ENCODE measurements around the gene EFHC1. TPM values are rescaled to one million over a fixed set of nuclear protein-coding genes. Genes with fewer than 3 reads are reported as not detected.
"Not testable (repeated sequence)": the region's sequence is repeated elsewhere in the genome, so short reads cannot be mapped to it uniquely, and the experiment has no call there.

The EFHC1 gene, protein sequence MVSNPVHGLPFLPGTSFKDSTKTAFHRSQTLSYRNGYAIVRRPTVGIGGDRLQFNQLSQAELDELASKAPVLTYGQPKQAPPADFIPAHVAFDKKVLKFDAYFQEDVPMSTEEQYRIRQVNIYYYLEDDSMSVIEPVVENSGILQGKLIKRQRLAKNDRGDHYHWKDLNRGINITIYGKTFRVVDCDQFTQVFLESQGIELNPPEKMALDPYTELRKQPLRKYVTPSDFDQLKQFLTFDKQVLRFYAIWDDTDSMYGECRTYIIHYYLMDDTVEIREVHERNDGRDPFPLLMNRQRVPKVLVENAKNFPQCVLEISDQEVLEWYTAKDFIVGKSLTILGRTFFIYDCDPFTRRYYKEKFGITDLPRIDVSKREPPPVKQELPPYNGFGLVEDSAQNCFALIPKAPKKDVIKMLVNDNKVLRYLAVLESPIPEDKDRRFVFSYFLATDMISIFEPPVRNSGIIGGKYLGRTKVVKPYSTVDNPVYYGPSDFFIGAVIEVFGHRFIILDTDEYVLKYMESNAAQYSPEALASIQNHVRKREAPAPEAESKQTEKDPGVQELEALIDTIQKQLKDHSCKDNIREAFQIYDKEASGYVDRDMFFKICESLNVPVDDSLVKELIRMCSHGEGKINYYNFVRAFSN
- total RNA-seq = 16.0 and 16.2 TPM in 2 replicates

DNA sequence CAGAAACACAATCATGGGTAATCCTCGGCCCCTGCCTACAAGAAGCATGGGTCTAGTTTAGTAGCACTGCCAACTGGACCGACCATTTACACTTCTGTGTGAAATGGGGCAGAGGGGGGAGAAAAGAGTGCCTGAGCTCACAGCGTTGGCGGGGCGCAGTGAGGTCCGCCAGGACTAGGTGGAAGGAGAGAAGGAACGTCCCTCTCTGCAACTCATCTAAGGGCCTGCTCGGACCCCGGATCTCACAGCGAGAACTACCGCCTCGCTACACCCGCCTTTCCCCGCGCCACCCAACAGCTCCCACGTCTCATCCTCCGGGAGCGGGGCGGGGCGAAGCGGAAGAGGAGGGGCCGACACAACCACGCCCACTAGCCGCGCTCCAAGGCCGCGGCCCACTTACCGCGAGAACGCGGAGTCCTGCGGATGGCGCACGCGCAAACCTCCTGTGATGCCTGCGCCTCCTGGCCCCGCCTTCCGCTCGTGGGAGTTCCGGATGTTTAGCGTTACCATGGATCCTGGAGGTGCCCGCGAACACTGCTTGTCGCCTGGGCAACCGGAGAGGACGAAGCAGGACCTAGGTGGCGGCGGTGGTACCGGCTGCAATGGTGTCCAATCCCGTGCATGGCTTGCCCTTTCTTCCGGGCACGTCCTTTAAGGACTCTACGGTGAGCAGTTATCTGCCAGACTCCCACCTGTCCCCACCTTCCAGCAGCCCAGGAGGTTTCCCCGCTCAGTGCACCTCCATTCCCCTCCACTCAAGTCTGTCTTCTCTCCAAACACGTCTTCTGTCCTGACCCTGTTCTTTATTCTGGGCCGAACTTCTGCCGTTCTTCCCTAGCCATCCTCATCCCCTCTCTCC lies at the start of gene EFHC1:
TSS of gene EFHC1 (plus strand) at position 534 of the 859 bp plus-strand sequence. CDS start at position 603, 69 bp downstream.
- DNase-seq (ENCODE audit: extremely low read depth, low read depth, low spot score) = peak; percentile 78

DNA sequence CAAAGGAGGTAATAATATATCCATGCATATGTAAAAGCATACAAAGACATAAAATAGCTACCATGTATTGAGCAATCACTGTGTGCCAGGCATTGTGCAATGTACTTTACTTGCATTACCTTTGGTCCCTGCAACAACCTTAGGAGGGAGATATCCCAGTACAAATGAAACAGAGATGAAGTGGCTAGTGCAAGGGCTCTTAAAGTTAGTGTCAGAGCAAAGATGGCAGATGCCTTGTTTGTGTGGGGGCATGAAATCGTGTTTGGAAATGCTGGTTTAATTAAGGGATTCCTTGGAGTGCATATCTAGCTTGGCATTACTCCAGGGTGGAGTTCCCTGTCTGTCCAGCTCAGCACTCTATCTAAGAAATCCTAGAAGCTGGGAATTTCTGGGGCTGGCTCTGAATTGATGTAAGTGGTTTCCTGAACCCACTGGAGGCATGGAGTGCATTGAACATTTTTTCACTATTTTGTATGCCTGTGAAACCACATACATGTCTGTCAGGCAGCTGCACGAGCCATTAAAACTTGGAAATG lies 48.4 kb upstream of the EFHC1 start:
- DNase-seq (ENCODE audit: extremely low read depth, low read depth, low spot score) = no peak

DNA sequence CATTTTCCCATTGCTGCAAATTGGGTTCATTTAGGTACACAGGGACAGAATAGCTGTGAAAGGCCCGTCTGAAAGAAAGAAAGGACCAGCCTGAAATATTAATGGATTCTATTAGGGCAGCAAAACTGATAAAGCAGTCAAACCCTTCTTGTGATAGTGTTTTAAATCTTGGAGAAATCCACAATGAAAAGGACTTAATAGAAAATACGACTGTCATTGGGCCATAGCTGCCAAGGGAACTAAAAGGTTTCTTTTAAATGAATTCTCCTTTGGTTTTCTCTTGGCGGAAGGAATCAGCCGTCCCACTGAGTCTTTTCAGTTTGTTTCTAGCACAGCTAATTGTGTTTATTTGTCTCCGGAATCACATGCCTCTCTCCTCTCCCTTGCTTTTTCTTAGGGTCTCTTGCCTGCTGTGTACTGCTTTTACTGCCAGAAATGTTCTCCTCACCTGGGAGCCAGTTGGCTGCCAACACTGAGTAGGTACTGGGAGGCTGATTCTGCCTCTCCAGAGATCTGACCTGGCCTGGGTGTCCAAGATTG lies 46.9 kb upstream of the EFHC1 start:
- no peak for DNase-seq (ENCODE audit: extremely low read depth, low read depth, low spot score)

DNA sequence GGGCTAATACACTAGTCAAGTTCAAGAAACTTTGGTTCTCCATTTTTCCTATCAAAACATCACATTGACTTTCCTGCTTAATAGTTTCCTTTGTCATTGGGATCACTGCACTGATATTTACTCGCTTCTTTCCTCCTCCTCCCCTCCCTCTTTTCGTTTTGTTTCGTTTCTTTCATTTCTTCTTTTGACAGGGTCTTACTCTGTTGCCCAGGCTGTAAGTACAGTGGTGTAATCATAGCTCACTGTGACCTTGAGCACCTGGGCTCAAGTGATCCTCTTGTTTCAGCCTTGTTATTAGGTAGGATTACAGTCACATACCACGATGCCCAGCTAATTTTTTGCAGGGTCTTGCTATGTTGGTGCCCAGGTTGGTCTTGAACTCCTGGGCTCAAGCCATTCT lies 45.9 kb upstream of the EFHC1 start:
- DNase-seq (ENCODE audit: extremely low read depth, low read depth, low spot score) = no peak

DNA sequence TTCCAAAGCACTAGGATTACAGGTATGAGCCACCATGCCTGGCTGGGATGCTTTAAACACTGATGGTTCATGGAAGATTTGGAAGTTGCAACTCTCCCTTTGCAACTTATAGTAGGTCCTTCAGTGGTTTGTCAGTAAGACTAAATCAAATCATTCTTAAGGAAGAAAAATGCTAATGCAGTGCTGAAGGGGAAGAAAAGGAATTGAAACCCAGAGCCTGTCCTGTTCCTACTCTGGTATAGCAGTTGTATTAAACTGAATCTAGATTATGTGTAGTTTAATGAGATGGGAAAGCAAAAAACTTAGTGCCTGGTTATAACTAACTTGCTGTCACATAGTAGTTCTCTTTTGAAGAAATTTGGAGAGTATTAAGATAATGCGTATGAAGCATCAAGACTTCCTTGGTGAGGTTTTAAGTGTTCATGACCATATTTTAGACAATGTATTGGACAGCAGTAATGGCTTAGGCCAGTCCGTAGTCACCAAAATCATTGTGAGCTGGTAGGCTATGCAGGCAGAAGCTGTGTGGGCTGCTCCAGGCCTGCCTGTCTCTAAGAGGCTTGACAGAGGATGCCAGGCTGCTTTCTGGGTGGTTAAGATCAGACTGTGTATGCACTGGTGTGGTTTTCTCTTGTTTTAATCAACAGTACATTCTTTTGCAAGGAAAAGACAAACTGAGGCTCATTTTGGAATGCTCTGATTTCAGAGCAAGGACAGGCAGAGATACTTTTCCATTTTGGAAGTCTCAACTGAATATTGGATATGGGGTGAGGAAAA lies 44.2 kb upstream of the EFHC1 start:
- DNase-seq (ENCODE audit: extremely low read depth, low read depth, low spot score) = no peak

DNA sequence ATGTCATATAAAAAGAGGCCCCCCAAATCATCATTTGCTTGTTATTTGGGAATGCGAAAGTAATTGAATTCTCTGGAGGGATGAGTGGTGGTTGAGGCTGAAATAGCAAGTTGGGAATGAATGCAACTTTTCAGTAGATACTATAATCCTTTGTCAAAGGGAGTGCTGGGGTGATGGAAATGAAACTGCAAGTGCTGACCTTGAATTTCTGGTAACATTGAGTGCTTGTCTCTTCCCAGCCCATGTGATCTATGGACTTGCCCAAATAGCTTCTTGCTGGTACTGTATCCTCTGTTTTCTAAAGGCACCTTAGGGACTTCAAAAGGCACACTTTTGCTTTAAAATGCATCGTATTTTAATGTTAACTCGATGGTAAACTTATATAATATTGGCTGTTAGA lies 43.4 kb upstream of the EFHC1 start:
- no peak for DNase-seq (ENCODE audit: extremely low read depth, low read depth, low spot score)

DNA sequence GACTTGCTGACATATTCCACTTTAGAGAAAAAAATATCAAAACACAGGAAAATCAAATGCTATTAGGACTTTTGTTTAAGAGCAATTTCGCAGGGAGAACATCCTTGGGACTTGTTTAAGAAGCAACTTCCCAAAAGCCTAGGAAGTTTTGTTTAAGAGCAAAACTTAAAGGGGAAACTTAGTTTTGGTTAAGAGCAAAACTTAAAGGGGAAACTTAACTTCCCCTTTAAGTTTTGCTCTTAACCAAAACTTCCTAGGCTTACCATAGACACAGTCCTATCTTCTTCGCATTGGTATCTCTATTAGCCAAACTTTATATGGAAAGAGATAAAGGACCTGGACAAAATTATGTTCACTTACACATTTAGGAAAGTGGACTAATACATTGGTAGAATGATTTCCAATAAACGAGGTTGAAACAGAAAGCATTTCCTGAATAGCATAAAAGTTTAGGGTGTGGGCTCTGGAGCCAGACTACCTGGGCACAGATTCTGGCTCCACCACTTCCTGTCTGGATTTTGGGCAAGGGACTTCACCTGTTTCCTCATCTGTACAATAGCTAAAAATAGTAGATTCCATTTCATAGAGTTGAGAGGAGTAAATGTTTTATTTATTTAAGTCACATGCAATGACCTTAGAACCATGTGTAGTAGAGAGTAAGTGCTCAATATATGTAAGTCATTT lies 42.5 kb upstream of the EFHC1 start:
- no peak for DNase-seq (ENCODE audit: extremely low read depth, low read depth, low spot score)

DNA sequence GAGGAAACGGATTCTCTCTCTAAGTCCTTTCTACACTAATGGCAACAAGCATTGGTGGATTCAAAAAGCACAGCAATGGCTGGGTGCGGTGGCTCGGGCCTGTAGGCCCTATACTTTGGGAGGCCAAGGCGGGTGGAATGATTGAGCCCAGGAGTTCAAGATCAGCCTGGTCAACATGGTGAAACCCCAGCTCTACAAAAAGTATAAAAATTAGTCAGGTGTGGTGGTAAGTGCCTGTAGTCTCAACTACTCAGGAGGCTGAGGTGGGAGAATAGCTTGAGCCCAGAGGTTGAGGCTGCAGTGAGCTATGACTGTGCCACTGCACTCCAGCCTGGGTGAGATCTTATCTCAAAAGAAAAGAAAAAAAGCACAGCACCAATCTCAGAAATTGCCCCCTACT lies 38.9 kb upstream of the EFHC1 start:
- no peak for DNase-seq (ENCODE audit: extremely low read depth, low read depth, low spot score)

DNA sequence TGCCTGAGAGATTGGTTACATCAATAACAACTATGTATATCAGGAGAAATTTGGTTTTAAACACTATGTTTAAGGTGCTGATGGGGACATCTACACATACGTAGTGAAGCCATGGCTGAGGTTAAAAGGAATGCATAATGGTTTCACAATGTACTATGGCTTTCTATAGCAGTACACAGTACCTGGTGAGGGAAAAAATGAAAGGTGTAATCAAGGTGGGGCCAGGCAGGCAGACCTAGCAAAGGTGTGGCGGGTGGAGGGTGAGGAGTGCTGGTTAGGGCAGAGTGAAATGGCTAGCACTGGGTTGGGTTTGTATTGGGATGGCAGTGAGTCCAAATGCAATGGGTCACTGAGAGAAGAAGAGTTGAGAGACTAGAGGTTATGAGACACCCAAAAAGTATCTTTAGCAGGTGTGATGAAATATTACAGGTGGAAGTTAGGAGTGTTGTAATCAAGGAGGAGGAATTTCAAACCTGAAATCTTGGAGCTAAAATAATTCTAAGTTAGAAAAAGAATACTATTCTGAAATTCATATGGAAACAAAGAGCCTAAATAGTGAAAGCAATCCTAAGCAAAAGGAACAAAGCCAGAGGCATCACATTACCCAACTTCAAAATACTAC lies 35.9 kb upstream of the EFHC1 start:
- DNase-seq (ENCODE audit: extremely low read depth, low read depth, low spot score) = no peak

DNA sequence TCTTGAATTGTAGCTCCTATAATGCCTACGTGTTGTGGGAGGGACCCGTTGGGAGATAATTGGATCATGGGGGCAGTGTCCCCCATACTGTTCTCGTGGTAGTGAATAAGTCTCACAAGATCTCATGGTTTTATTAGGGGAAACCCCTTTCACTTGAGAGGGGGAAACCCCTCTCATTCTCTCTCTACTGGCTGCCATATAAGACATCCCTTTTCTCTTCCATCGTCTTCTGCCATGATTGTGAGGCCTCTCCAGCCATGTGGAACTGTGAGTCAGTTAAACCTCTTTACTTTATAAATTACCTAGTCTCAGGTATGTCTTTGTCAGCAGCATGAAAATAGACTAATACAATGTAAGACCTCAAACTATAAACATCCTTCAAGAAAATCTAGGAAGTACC lies 35.1 kb upstream of the EFHC1 start:
- DNase-seq (ENCODE audit: extremely low read depth, low read depth, low spot score) = no peak

DNA sequence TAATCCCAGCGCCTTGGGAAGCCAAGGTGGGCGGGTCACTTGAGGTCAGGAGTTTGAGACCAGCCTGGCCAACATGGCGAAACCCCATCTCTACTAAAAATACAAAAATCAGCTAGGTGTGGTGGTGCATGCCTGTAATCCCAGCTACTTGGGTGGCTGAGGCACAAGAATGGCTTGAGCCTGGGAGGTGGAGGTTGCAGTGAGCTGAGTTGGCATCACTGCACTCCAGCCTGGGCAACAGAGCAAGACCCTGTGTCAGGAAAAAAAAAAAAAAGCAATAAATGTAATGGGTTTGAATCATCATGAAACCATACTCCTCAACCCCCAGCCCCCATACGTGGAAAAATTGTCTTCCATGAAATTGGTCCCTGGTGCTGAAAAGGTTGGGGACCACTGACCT lies 32.0 kb upstream of the EFHC1 start:
- not testable (repeated sequence) for DNase-seq (ENCODE audit: extremely low read depth, low read depth, low spot score)

DNA sequence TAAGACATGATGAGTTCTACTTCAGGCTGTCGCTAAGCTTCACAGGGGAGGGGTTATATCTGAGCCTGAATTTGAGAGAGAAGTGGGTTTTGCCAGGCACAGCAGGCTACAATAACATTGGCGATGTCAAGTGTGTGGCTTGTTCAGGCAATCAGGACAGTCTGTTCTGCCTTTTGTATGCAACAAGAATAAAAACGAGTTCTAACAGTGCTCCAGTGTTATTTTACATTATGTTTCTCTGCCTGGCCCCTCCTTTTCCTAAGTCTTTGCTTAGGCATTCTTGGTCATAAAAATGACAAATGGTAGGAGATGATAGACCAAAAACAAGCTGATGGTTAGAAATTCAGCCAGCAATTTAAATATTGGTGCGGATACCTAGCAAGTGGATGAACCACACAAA lies 31.4 kb upstream of the EFHC1 start:
- DNase-seq (ENCODE audit: extremely low read depth, low read depth, low spot score) = no peak

DNA sequence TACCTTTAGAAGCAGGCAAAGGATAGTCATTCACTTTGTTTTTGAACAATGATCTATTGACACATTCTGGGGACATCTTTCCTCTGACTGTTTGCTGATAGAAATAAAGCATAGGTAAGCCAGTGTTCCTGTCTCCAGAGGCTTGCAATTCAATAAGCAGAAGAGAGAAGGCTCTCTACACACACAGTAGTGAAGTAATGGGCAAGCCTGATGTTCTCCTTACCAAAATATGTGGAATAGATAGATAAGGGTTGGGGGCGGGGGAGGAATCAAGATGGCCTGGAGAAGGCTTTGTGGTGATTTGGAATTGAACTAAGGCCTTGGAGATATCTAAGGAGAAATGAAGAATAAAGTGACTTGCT lies 30.9 kb upstream of the EFHC1 start:
- DNase-seq (ENCODE audit: extremely low read depth, low read depth, low spot score) = no peak

DNA sequence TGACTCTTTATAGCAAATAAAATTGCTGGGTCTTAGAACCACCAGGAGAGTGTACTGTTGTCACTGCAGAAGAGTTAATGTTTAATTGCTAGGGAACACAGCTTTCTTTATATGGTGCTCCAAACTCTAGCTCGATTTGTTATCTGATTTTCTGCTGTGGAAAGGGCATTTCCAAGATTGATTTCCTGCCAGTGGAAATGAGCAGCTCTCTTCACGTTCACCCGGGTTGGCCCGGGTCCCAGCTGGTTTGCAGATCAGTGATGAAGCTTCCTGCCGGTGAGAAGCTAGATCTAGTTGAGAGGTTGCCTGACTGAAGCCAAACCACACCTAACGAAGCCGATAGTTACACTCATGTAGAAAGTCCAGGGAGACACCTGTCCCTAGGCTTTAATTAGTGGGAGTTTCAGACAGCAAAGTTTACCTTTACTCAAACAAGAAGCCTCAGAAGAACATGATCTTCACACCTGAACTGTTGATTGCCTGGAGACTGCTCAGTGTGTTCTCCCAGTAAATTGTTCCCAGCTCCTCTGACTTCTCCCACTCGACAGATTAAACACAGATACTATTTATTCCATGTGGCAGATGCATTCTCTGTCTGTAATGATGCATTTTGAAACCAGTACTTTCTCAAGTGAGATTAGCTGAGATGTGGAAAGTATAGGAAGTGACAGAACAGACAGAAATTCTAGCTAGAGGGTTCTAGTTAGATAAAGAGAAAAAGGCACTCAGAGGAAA lies 30.3 kb upstream of the EFHC1 start:
- DNase-seq (ENCODE audit: extremely low read depth, low read depth, low spot score) = peak; percentile 31

DNA sequence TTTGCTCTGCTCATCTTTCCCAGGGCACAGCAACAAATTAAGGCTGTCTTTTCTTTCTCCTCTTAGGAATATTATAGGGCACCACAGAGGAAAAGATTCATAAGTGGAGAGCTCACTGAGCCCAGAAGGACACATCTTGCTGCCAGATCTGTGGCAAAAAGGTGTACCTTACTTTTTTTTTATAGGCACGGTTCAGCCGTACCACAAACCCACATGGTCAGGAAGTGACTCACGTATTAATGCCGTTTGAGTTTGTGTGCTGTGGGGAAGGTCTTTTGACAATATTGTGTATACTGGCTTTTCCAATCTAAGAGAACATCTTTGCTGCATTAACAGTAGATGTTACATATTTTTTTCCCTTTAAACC lies 29.8 kb upstream of the EFHC1 start:
- peak; percentile 37 for DNase-seq (ENCODE audit: extremely low read depth, low read depth, low spot score)

DNA sequence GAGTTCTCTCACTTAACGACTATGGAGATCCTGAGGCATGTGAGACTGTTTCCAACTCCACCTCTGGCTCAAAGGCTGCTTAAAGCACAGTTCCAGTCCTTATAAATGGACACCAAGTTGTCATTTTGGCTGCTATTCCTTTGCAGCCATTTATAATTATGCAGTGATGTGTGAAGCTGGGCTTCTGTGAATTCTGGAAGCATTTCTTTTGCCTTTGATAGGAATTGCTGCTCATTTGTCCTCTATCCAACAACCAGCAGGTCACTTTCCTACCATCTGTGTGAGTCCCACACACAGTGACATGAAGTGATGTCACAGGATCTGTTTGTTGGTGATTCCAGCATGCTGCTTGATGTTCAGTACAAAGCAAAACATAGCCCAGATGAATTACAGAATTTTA lies 28.5 kb upstream of the EFHC1 start:
- DNase-seq (ENCODE audit: extremely low read depth, low read depth, low spot score) = no peak

DNA sequence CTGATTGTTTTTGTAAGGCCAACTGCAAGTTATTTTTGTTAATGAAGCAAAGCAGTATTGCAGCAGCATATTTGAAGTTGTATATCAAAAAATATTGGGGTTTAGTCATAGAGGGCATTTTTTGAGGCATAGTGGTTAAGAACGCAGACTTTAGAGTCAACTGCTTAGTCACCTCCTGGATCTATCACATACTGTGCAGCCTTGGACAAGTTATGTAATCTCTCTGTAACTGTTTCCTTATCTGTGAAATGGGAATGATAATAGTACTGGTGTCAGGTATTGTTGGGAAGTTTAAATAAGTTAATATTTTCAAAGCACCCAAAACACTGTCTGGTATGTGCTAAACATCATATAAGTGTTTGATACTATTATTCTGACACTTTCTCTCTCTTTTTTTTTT lies 27.2 kb upstream of the EFHC1 start:
- DNase-seq (ENCODE audit: extremely low read depth, low read depth, low spot score) = no peak

DNA sequence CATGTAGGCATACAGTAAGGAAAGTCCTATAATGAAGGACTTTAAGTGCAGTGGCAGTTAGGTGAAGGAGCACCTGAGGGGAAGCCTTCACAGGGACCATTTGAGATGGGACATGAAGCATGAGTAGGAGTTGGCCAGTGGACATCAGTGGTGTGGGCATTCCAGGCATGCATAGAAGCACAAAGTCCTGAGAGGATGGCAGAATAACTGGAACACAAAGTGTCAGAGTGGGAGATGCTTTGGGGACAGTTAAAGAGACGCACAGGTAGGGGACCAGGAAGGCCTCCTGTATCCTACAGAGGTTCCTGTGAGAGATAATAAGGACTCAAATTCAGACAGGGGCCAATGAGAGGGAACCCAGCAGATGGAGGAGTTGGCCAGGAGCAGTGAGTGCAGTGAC lies 26.4 kb upstream of the EFHC1 start:
- DNase-seq (ENCODE audit: extremely low read depth, low read depth, low spot score) = no peak

DNA sequence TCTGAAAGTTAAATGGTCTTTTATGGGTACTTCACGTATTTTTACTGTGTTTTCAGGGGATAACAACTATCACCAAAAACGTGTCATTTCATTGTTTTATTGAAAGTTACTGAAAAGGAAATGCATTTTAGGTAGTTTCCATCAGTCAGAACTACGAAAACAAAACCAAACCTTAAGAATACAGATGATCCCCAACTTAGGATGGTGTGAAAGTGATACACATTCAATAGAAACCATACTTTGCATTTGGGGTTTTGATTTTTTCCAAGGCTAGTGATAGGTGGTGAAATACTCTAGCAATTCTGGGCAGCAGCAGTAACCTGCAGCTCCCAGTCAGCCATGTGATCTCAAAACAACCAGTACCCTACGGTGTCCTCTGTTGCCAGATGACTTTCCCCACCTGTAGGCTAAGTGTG lies 25.9 kb upstream of the EFHC1 start:
- DNase-seq (ENCODE audit: extremely low read depth, low read depth, low spot score) = no peak

Measured in glomerular endothelial cell (primary cell).